Measurements from ENCODE around the gene BABAM2.
A peak's percentile ranks its signal among the peaks of the same experiment; 100 is the strongest.

The BABAM2 gene

GRCh38 chr2:28134262-28134812 is 243.8 kb downstream of the BABAM2 start:
- no peak for DNase-seq

- no peak for DNase-seq
Observed at GRCh38 chr2:28134857-28135256, 244.3 kb downstream of the BABAM2 start.

- no peak for DNase-seq
Observed at GRCh38 chr2:28135324-28135723, 244.8 kb downstream of the BABAM2 start.

DNA sequence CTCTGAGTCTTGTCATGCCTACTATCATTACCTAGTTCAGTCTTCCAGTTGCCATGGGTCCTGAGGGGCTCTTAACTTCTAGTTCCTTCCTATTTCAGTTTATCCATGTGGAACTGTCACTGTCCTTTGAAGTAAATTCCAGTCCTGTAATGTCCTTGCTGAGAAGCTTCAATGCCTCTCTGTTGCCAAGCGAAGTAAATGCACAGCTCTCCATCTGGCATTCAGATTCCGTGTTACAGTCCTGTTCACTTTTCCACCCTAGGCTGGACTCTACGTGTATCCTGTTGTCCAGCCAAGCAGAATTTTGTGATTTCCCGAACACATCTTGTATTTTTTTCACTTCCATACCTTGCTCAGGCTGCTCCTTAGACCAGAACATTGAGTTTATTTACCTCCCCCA is 245.3 kb downstream of the BABAM2 start:
- no peak for DNase-seq

DNA sequence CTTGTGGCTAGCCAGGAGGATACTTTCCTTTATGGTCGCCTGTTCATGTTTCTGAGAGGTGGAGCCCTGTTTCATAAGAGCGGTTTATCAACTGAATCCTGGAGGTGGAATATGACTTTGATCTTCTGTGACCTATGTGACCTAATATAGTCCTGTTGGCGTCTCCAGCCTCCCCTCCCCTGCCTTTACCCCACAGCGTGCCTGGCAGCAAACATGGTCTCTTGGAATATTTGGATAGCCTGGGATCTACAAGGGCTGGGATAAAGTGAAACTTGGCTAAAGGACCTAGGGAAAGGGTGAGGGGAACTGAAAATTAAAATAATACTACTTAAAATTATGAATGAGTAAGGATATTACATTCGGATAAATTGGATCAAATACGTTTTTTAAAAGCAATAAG is 246.0 kb downstream of the BABAM2 start:
- no peak for DNase-seq

DNA sequence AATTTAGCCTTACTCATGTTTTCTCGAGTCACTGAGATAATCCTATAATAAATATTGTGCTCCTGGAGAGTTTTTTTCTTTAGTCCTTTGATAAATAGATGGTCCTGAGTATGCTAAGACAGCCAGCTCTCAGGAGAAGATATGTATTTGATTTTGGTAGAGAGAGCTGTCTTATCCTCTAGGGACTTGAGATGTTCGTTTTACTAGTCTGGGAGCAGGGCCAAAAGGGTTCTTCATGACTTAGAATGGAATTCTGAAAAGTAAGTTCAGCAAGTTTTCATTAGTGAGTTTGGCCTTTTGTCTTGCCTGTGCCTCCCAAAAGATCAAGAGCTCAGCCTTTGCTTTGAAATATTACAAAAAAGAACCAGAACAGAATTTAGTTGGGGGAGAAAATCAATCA is 246.7 kb downstream of the BABAM2 start:
- peak; percentile 96 for DNase-seq

GRCh38 chr2:28142386-28142785 is 251.9 kb downstream of the BABAM2 start:
- DNase-seq, result no peak

- DNase-seq, result no peak
Observed at GRCh38 chr2:28148000-28148399, 257.5 kb downstream of the BABAM2 start.

DNA sequence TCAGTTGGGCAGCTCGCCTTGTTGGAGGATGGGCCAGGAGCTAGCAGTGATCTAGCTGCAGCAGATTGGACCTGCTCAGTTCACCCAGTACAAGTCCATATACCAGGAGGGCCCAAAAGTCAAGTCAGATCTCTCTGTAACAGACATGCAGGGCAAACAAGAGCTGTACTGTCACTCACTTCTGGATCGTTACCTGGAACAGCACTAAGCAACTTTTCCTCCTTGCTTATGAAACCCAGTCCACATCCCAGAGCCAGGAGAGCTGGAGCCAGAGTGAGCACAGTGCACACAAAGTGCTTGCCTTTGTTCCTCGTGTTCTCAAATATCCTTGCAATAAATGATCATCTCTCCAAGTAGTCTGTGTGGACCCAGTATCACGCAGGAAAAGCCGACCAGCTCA is 258.0 kb downstream of the BABAM2 start:
- no peak for DNase-seq

GRCh38 chr2:28150236-28150915 is 259.8 kb downstream of the BABAM2 start:
- no peak for DNase-seq

DNA sequence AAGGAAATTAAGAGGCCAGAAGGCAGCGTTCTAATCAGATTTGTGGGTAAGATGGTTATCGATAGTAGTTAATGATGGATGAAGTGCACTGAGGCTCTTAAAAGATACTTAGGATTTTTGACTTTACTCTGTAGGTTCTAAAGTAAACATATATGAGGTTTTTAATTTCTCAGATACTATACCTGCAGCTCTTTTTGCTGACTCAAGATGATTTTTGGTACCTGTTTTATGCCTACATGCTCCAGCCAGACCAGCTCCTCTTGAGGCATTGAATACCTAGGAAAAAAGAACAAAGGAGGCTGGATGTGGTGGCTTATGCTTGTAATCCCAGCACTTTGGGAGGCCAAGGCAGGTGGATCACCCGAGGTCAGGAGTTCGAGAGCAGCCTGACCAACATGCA is 260.5 kb downstream of the BABAM2 start:
- no peak for DNase-seq

DNA sequence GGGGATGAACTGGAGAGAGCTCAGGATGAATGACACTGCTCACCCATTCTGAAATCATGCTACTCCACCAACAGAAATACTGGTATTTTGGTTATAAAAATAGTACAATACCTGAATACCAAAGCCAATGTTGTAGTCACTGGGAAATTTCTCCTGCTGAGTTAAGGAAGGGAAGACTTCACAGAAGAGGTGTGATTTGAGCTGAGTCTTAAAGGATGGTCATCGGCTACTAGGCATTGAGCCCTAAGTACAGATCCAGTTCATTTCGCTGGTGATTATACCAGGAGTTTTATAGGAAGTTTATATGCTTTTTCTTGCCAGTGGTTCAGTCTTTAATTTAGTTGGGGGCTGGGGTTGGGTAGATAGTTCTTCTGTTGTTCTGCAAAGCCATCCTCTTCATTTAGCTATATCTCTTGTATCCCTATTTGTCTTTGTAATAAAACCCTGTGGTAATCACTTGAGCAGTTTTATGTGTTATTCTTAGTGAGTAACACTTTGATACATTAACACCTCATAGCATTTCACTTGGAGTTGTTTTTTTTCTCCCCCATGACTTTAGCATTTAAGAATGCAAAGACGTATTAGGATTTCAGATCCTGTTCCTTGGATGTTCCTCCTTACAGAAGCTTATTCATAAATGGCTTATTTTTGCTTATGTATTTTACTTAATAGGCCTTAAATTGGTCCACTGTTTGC is 262.2 kb downstream of the BABAM2 start:
- peak; percentile 74 for DNase-seq

DNA sequence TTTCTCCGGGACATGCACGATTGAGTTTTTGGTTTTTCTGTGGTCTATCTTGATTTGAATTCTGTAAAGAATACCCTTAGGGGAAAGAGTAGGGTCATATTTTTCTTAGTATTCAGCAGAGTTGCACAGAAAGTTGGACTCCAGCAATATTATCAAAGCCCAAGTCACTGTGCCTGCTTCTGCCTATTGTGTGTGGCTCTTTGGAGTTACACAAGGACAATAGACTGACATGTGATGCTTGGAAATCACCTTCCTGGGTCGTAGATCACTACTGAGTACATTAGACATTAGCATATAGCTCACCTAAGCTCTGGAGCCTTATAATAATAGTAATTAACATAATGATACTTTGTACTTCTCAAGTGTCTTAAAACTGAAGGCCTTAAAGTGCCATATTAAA is 263.3 kb downstream of the BABAM2 start:
- no peak for DNase-seq

- no peak for DNase-seq
Observed at GRCh38 chr2:28155086-28155485, 264.6 kb downstream of the BABAM2 start.

- DNase-seq, result no peak
Observed at GRCh38 chr2:28155627-28156026, 265.1 kb downstream of the BABAM2 start.

DNA sequence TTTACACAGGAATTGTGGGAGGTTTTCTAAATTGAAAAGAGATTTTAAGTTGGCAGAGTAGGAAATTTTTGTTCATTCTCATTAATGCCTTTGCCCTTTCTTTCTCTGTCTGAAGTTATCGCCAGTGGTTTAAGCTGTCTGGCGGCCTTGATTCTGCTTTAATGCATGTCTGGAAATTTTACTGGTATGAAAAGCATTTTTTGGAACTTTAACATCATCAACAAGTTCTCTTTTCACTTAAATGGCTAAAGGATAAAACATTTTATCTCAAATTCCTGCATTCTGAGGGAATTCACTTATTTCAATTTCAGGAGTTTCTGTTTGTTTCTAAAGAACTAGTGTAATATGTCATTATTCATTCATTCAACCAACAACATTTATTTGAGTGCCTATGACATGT is 268.3 kb downstream of the BABAM2 start:
- DNase-seq, result no peak

DNA sequence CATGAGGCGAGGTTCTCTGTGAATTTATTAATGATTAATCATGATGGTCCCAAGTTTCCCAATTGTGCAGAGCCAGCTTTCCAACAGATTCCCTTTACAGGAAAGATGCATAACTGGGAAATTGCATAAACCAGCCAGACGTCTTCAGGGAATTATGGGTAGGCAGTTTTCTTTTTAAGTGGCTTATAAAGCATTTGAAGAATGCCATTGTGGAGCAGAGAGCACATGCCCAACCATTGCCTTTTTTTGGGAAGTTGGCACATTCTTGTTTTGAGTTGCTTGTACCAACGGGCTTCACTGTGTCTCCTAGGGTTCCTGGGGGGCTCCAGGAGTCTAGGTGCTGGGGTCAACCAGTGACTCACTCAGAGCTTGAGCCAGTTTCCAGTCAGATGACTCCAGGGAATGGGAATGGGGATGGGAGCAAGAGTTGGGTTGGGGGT is 270.5 kb downstream of the BABAM2 start:
- peak; percentile 96 for DNase-seq

DNA sequence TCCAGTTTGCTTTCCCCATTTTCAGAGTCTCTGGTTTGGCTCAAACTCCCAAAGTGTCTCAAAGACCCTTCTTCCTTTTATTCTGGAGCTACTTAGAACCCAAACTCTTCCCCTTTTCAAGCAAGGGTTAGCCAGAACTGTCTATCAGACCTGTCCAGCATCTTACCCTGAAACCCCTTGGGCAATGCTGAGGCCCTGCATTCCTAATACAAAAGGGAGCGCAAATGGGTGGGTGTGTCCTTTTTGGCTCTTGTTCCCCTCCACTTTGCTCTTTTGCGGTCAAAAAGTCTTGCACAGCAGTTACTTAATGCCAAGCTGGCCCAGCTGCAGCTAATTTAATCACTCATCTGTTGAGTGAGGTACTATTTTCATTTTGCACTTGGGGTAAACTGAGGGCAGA is 270.9 kb downstream of the BABAM2 start:
- DNase-seq, result peak; percentile 72

- no peak for DNase-seq
Observed at GRCh38 chr2:28162564-28162963, 272.0 kb downstream of the BABAM2 start.

DNA sequence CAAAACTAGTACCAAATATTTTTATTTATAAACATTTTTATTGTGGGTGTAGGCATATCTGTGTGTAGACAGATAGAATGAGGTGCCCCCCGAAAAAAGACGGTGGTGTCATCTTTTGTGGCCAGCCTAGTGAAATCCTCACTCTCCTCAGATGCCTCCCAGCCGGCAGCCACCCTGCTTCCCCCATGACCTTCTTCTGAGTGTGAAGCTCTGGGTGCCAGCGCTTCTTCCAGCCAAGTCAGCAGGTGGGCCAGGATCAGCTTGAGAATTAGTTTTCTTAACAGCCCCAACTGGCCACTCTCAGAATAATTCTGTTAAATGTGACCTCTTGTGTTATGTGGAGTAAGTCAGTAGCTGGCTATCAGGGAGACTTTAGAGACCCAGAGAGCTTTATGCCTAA is 272.5 kb downstream of the BABAM2 start:
- no peak for DNase-seq

GRCh38 chr2:28163627-28164279 is 273.2 kb downstream of the BABAM2 start:
- no peak for DNase-seq

DNA sequence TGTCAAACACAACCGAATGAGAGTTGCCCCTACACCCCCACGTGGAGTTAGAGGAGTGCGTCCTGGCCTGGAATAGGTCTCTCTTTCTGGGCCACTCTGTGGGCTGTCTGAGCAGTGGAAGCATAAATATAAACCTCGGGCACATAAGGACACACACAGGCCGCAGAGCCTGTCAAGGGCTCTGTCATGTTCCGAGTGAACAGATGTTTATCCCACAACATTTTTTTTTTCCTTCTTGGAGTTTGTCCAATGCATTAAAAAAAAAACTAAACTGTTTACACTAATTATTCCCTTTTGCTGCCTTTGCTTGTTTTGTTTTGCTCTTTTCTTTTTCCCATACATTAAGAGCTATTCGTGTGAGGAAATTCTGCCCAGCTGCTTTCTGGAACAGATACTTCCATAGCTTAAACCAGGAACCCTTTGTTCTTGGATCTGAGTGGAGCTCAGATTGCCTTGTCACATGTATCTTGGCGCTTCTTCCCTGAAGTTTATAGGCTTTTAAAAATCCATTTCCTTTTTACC is 273.8 kb downstream of the BABAM2 start:
- peak; percentile 66 for DNase-seq

DNA sequence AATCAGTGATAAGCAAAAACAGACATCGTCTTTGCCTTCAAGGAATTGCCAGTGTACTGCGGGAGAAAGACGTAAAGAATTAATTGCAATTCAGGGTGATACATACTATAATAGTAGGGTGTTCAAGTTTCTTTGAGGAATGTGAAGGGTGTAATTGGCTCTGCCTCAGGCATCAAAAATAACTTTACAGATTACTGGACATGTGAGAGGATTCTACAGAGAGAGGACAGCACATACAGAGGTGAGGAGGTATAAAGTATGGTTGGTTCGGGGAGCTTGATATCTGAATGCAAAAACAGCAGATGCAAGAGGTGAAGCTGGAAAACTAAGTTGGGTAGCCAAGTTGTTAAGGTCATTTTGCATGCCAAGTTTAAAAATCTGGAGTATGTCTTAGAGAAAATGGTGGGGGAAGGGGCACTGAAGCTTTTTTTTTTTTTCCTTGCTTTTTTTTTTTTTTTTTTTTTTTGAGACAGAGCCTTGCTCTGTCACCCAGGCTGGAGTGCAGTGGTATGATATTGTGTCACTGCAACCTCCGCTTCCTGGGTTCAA is 274.6 kb downstream of the BABAM2 start:
- no peak for DNase-seq

Data from fibroblast of skin of abdomen (primary cell).